Measurements from ENCODE around the gene KIRREL1.
"Not testable (repeated sequence)": the region's sequence is repeated elsewhere in the genome, so short reads cannot be mapped to it uniquely, and the experiment has no call there.

Gene KIRREL1

DNA sequence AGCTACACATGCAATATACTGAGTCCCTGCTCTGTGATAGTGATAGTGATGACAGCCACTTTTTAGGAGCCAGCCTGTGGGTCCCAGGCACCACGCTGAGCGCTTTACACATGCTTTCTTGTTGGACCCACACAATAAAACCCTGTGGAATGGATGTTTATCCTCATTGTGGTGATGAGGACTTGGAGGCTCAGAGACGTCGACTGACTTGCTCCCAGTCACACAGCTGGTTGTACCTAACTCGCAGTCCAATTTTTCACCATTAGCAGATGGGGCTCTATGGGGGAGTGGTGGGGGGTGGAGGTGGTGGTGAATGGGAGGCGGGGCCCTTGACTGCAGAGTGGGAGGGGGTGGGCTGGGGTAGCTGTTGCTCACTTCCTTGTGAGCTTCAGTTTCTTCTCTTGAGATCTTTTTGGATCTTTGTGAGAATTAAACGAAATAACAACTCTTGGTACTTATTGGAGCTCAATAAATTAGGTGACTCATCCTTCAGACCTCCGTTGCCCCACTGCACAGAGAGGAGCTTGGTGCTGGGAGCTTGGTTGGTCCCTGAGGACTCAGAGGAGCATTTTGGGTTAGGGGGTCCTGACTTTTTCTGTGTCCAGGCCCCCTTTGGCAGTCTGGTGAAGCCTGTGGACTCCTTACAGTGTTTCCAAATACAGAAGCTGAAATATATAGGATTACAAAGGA is 125.4 kb downstream of the KIRREL1 start:
- Mint-ChIP-seq H3K27ac (no peak overlapping the region), H3K36me3 (ENCODE audit: low read depth) (no peaks in the 10 kb centered on the region), H3K4me3 (no peak overlapping the region), H3K9me3 (no peaks in the 10 kb centered on the region), H3K4me1 (ENCODE audit: low read depth) (peaks cover 4% of the 10 kb centered on the region), H3K27me3 (ENCODE audit: low read depth) (peaks cover 63% of the 10 kb centered on the region)

DNA sequence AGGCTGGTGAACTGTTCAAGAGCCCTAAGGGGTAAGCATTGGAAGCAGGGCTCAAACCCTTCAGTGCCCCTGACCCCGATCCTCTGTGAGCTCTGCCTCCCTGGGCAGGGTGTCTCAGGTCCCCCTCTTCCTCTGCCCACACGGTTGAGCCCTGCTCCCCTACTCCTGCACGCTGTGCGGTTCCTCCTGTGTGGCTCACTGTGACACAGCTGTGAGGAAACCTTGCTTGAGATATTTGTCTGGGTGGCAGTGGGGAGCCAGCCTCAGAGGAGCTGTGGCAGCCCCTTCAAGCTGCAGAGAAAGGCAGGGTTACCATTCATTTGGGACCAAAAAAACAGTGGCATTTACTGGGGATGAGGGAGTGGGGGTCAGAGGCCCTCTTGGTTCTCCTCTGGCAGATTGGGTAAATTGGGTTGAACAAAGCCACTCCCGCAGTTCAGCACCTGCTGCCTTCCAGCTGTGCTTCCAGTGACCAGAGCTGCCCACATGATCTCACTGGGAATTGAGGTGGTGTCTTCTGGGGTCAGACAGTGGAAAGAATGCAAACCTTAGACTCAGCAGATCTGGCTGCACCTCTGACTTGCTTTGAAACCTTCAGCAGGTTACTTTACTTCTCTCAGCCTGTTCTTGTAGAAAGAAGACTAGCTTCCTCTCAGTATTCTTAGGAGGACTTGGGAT is 126.7 kb downstream of the KIRREL1 start:
- Mint-ChIP-seq H3K9me3 (no peaks in the 10 kb centered on the region), H3K27me3 (ENCODE audit: low read depth) (peaks cover 68% of the 10 kb centered on the region), H3K4me3 (no peak overlapping the region), H3K4me1 (ENCODE audit: low read depth) (peaks cover 2% of the 10 kb centered on the region), H3K36me3 (ENCODE audit: low read depth) (no peaks in the 10 kb centered on the region), H3K27ac (no peak overlapping the region)

DNA sequence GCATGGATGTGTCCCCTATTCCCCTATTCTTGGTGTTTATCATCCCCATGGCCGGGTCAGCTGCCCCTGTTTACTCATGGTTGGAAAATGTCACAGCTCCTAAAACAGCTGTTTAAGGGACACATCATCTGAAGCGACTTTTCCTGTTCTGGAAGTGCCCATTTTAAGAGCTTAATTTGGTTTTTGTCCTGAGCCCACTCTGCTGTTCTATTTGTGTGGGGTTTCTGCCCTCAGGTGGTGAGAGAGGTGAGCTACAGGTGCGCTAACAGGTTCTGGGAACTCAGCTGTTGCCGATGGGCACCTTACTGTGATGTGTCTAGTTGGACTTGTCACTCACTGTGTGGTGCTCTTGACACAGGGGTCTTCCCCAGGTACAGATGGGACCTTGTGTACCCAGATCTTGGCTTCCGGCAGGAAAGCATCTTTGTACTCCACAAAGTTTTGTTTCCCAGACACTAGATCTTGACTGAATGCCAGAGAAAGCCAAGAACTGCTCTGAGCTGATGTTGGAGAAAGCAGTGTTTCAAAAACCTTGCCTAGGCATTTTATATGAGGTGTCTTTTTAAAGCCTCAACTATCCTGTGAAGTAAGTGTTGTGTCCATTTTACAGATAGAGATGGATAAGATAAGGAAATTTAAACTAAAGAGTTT is 128.3 kb downstream of the KIRREL1 start:
- H3K27me3 Mint-ChIP-seq (ENCODE audit: low read depth) = peaks cover 59% of the 10 kb centered on the region

DNA sequence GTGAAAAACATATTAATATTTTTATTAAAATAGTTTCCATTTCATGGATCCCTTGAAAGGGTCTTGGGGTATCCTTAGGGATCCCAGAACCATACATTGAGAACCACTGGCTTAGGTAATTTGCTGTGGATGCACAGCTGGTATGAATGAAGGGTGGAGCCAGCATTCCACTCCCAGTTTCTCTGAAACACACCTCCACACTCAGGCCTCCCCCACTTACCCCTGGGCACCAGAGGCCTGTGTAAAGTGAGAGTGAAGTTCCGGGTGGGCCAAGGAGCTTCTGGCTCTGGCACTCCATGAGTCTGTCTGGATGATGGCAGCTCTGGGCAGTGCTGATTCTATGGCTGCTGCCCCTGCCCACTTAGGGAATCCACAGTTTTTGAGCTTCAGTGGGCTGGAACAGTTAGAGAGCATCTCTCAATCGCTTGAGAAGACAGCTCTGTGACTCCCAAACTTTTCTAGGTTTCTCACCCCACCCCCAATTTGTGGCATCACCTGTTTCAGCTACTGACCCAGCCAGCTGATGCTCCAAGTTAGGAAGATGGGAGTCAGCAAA is 129.5 kb downstream of the KIRREL1 start:
- H3K4me3 Mint-ChIP-seq = no peak overlapping the region
- peaks cover 65% of the 10 kb centered on the region for H3K27me3 Mint-ChIP-seq (ENCODE audit: low read depth)
- H3K9me3 Mint-ChIP-seq = no peaks in the 10 kb centered on the region
- H3K27ac Mint-ChIP-seq = no peak overlapping the region
- peaks cover 2% of the 10 kb centered on the region for H3K4me1 Mint-ChIP-seq (ENCODE audit: low read depth)
- no peaks in the 10 kb centered on the region for H3K36me3 Mint-ChIP-seq (ENCODE audit: low read depth)

More for the DNA sequence above, 128.3 kb downstream of the KIRREL1 start:
- no peaks in the 10 kb centered on the region for H3K9me3 Mint-ChIP-seq
- H3K4me3 Mint-ChIP-seq = no peak overlapping the region
- H3K4me1 Mint-ChIP-seq (ENCODE audit: low read depth) = peaks cover 2% of the 10 kb centered on the region
- H3K36me3 Mint-ChIP-seq (ENCODE audit: low read depth) = no peaks in the 10 kb centered on the region
- H3K27ac Mint-ChIP-seq = no peak overlapping the region

DNA sequence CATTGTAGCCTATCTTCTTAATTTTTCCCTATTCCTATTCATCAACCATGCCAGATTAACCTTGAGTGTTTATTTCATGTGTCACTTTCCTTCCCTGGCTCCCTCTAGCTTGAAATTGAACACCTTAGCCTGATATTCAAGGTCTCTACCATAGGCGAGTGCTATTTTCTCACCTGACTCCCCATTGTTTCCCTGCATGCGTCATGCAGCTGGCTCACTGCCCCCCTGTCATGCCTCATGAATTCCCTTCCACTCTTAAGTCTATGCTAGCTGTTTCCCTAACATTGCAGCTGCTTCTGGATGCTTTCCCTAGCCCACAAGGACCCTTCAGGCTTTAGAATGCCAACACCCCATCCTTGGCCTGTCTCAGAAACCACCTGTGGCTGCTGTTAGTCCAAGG is 130.6 kb downstream of the KIRREL1 start:
- no peak overlapping the region for H3K27ac Mint-ChIP-seq
- H3K36me3 Mint-ChIP-seq (ENCODE audit: low read depth) = no peaks in the 10 kb centered on the region
- H3K27me3 Mint-ChIP-seq (ENCODE audit: low read depth) = peaks cover 57% of the 10 kb centered on the region
- H3K4me3 Mint-ChIP-seq = no peak overlapping the region
- H3K4me1 Mint-ChIP-seq (ENCODE audit: low read depth) = peaks cover 2% of the 10 kb centered on the region
- no peaks in the 10 kb centered on the region for H3K9me3 Mint-ChIP-seq

DNA sequence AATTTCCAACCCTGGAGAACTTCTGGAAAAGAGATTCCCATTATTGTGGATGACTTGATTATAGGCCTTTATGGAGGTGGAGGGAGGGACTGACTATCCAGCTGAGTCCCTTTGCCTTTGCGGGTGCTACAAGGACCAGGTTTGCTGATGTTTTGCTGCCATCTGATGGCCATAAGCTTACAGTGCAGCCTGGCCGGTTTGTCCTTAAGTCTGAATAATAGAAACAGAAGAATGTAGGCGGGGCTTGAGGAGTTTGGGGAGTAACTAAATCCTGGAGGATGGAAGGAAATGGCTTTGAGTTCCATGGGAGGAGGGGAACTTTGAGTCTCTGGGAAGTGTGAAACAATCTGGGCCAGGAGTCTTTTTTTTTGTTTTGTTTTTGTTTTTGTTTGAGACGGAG is 131.6 kb downstream of the KIRREL1 start:
- Mint-ChIP-seq H3K4me1 (ENCODE audit: low read depth) (peaks cover 2% of the 10 kb centered on the region), H3K9me3 (no peaks in the 10 kb centered on the region), H3K4me3 (no peak overlapping the region), H3K27ac (no peak overlapping the region), H3K27me3 (ENCODE audit: low read depth) (peaks cover 49% of the 10 kb centered on the region), H3K36me3 (ENCODE audit: low read depth) (no peaks in the 10 kb centered on the region)

DNA sequence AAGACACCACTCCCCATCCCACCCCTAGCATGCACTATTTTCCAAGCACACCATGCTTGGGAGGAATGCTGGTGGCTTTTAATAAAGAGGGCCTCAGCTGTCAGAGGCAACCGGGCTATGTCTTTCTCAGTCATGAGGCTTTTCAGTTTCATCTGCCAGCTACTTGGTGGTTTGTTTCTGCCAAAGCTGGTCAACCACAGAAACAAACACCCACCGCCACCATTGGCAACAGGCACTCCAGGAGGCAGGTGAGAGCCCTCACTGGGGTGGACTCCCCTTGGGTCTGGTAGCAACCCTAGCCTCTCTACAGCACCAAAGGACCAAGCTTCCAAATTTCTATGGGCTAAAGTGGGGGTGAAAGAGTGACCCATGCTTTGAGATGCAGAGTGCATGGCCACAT is 133.0 kb downstream of the KIRREL1 start:
- Mint-ChIP-seq H3K9me3 (no peaks in the 10 kb centered on the region), H3K4me3 (no peak overlapping the region), H3K36me3 (ENCODE audit: low read depth) (no peaks in the 10 kb centered on the region), H3K4me1 (ENCODE audit: low read depth) (peaks cover 2% of the 10 kb centered on the region), H3K27me3 (ENCODE audit: low read depth) (peaks cover 35% of the 10 kb centered on the region), H3K27ac (no peak overlapping the region)

DNA sequence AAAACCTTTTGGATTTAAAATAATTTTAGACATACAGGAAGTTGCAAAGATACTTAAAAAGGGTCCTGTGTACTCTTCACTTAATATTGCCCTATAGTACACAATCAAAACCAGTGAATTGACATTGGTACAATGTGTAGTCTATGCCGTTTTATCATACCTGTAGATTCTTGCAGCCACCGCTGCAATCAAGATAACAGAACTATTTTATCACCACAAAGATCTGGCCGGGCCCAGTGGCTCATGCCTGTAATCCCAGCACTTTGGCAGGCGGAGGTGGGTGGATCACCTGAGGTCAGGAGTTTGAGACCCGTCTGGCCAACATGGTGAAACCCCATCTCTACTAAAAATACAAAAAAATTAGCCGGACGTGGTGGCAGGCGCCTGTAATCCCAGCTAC is 135.1 kb downstream of the KIRREL1 start:
- H3K27ac Mint-ChIP-seq; H3K4me1 Mint-ChIP-seq (ENCODE audit: low read depth); H3K9me3 Mint-ChIP-seq; H3K4me3 Mint-ChIP-seq; H3K36me3 Mint-ChIP-seq (ENCODE audit: low read depth): not testable (repeated sequence)
- H3K27me3 Mint-ChIP-seq (ENCODE audit: low read depth) = peaks cover 25% of the 10 kb centered on the region

DNA sequence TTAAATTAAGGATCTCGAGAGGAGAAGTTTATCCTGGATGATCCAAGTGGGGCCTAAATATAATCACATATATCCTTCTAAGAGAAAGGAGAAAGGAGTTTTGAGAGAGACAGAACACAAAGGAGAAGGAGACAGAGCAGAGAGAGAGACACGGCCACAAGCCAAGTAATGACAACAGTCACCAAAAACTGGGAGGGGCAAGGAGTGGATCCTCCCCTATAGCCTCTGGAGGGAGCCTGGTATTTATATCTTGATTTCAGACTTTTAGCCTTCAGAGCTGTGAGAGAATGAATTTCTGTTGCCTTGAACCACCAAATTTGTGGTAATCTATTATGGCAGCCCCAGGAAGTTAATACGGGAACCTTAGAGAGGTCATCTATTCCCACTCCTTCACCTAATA is 137.8 kb downstream of the KIRREL1 start:
- no peaks in the 10 kb centered on the region for H3K4me1 Mint-ChIP-seq (ENCODE audit: low read depth)
- H3K9me3 Mint-ChIP-seq = no peaks in the 10 kb centered on the region
- H3K27me3 Mint-ChIP-seq (ENCODE audit: low read depth) = peaks cover 8% of the 10 kb centered on the region

DNA sequence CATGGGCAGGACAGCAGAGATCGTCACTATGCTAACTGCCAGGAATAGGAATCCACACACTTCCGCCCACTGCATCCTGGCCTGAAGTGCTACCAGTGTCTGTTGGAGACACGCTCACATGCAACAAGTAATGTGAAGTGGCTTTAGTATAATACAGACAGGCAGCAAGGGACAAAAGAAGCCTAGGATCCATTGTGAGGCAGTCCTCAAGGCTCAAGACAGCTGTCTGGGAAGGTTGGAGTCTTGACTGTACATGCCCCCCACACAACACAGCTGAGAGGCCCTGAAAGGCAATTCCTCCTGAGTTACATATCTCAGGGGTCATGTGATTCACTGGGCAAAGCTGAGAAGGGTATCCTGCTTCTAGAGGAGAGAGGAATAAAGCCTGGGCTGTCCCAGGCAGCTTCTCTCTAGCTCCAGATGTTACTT is 147.3 kb downstream of the KIRREL1 start:
- no peaks in the 10 kb centered on the region for H3K4me1 Mint-ChIP-seq (ENCODE audit: low read depth)
- no peaks in the 10 kb centered on the region for H3K27me3 Mint-ChIP-seq (ENCODE audit: low read depth)
- no peak overlapping the region for H3K4me3 Mint-ChIP-seq
- H3K27ac Mint-ChIP-seq = no peak overlapping the region
- H3K36me3 Mint-ChIP-seq (ENCODE audit: low read depth) = no peaks in the 10 kb centered on the region
- H3K9me3 Mint-ChIP-seq = no peaks in the 10 kb centered on the region

More for the DNA sequence above, 137.8 kb downstream of the KIRREL1 start:
- H3K27ac Mint-ChIP-seq = no peak overlapping the region
- H3K4me3 Mint-ChIP-seq = no peak overlapping the region
- H3K36me3 Mint-ChIP-seq (ENCODE audit: low read depth) = no peaks in the 10 kb centered on the region

DNA sequence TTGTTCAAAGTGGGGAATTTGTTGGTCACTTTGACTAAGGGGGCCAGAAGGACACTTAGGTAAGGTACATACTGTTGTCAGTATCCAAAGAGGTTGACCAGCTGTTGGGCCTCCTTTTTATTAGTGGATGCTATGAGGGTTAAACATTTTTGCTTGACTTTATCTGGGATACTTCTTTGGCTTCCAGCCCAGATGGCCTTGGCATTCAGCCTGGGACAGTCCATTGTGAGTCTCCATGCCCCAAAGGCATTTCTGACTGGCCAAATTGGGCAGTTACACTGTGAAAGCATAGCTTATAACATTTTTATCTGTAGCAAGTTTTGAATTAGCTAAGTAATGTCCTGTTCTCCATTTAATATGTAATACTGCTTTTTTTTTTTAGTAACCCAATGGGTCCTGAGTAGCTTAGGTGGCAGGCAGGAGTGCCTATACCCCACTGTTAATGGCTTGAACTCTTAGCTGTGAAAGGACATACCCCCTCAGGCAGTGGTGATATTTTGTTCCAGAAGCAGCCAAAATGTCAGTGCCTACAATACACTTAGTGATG is 151.8 kb downstream of the KIRREL1 start:
- H3K9me3 Mint-ChIP-seq = no peaks in the 10 kb centered on the region
- no peaks in the 10 kb centered on the region for H3K27me3 Mint-ChIP-seq (ENCODE audit: low read depth)
- H3K36me3 Mint-ChIP-seq (ENCODE audit: low read depth) = no peaks in the 10 kb centered on the region
- H3K4me3 Mint-ChIP-seq = no peak overlapping the region
- peaks cover 11% of the 10 kb centered on the region for H3K4me1 Mint-ChIP-seq (ENCODE audit: low read depth)
- no peak overlapping the region for H3K27ac Mint-ChIP-seq

DNA sequence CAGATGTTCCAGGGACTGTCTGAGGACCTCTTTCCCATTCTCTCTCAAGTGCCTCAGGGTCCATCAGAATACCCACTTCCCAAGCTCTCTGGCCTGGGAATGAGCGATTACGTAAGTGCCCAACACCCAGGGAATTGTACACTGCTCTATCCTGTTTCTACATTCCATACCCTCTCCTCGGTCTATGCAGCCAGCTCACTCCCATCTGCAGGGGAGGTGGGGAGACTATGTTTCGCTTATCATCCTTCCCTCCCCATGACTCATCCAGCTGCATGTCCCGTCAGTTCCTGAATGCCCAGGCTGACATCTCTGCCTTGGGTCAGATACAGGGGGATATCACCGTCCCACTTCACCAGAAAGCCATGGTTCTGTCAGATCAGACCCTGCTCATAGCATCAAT is 152.7 kb downstream of the KIRREL1 start:
- Mint-ChIP-seq H3K27ac (no peak overlapping the region), H3K4me3 (no peak overlapping the region), H3K4me1 (ENCODE audit: low read depth) (peaks cover 13% of the 10 kb centered on the region), H3K27me3 (ENCODE audit: low read depth) (no peaks in the 10 kb centered on the region), H3K9me3 (no peaks in the 10 kb centered on the region), H3K36me3 (ENCODE audit: low read depth) (no peaks in the 10 kb centered on the region)

DNA sequence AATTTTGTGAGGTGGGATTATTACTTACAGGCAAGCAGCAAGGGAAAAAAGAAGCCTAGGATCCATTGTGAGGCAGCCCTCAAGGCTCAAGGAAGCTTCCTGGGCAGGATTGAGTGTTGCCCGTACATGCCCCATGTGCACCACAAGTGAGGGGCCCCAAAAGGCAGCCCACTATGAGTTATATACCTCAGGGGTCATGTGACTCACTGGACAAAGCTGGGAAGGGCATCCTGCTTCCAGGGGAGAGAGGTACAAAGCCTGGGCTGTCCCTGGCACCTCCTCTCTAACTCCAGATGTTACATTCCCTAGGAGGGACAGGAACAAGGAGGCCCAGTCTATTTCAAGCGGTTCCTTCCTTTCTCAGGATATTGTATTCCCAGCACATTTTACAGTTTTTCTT is 153.3 kb downstream of the KIRREL1 start:
- H3K4me1 Mint-ChIP-seq (ENCODE audit: low read depth) = peaks cover 13% of the 10 kb centered on the region
- H3K27me3 Mint-ChIP-seq (ENCODE audit: low read depth) = no peaks in the 10 kb centered on the region
- H3K9me3 Mint-ChIP-seq = no peaks in the 10 kb centered on the region
- H3K36me3 Mint-ChIP-seq (ENCODE audit: low read depth) = no peaks in the 10 kb centered on the region
- H3K4me3 Mint-ChIP-seq = no peak overlapping the region
- H3K27ac Mint-ChIP-seq = no peak overlapping the region

DNA sequence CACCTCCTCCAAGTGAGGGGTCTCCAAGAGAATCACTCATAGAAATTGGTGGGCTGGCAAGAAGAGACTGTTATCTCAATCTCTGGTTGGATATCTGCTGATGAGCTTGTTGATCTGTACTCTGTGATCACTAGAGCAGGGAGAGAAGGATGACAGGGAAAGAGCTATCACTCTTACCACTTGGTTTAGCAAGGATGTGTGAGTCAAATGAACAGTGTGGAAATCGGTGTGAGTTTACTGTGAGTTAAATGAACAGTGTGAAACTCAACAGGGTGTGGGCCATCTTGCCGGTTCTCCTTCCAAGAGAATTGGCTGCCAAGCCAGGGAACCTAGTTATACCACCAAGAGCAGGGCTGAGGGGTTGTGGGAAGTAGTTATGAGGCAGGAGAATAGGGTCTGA is 154.0 kb downstream of the KIRREL1 start:
- Mint-ChIP-seq H3K9me3 (no peaks in the 10 kb centered on the region), H3K4me3 (no peak overlapping the region), H3K36me3 (ENCODE audit: low read depth) (no peaks in the 10 kb centered on the region), H3K27ac (no peak overlapping the region), H3K27me3 (ENCODE audit: low read depth) (no peaks in the 10 kb centered on the region), H3K4me1 (ENCODE audit: low read depth) (peaks cover 13% of the 10 kb centered on the region)

Data from T-helper 1 cell treated with Interleukin-12 subunit alpha and Interleukin-12 subunit beta and Interleukin-4 antibody, amounts not matched to agents 30 μg/mL and 1 μg/mL, for 36 hours (primary cell).